Heart left ventricle (tissue), 16 donors: ENCODE results near the gene AEBP2. TPM values are rescaled to one million over a fixed set of nuclear protein-coding genes. Genes with fewer than 3 reads are reported as not detected.

Source experiments
- ATAC-seq, 4 donors: fragments of 200-7000 bp; cut with Tn5 transposase; one replicate each; pipeline ENCODE4 v1.9.1; 2020 to 2022; ENCODE audit warnings: moderate library complexity in 4 of 4, mild to moderate bottlenecking in 3 of 4, moderate number of reproducible peaks in 1 of 4
- DNase-seq, 5 donors: peaks; one replicate each; pipeline ENCODE4 v3.0.0-alpha.2; 2020
- H3K27ac ChIP-seq, 12 donors: fragments of 200-600 bp; sonication (generic) in 4 of 12; one replicate each; pipeline versions ENCODE4 v1.5.0 to v1.8.0; 2016 to 2022; ENCODE audit warnings: mild to moderate bottlenecking in 2 of 12
- H3K27me3 ChIP-seq, 9 donors: fragments of 200-600 bp; sonication (generic) in 2 of 9; one replicate each; pipeline versions ENCODE4 v1.5.1 to v1.8.0; 2016 to 2022; ENCODE audit warnings: mild to moderate bottlenecking in 3 of 9
- H3K36me3 ChIP-seq, 9 donors: fragments of 200-600 bp; sonication (generic) in 2 of 9; one replicate each; pipeline versions ENCODE4 v1.5.0 to v1.8.0; 2018 to 2022; ENCODE audit warnings: mild to moderate bottlenecking in 2 of 9
- H3K4me1 ChIP-seq, 12 donors: fragments of 200-600 bp; sonication (generic) in 4 of 12; one replicate each; pipeline versions ENCODE4 v1.5.0 to v1.8.0; 2016 to 2022; ENCODE audit warnings: mild to moderate bottlenecking in 3 of 12
- H3K4me3 ChIP-seq, 12 donors: fragments of 200-600 bp; sonication (generic) in 4 of 12; one replicate each; pipeline versions ENCODE4 v1.5.0 to v1.8.0; 2017 to 2022; ENCODE audit warnings: mild to moderate bottlenecking in 9 of 12, moderate library complexity in 4 of 12
- H3K9me3 ChIP-seq, 12 donors: fragments of 200-600 bp; sonication (generic) in 4 of 12; one replicate each; pipeline versions ENCODE4 v1.5.0 to v1.8.0; 2016 to 2022; ENCODE audit warnings: mild to moderate bottlenecking in 1 of 12
- POLR2A ChIP-seq, 2 donors: fragments of 450-650 bp; IDR thresholded peaks; one replicate each; pipeline ENCODE4 v1.6.1; 2017; ENCODE audit warnings: antibody characterized with exemption in 2 of 2, mild to moderate bottlenecking in 2 of 2, moderate library complexity in 2 of 2
- WGBS, 4 donors: extraction: QIAGEN DNeasy Blood & Tissue Kit in 2 of 4; methylation state at CpG; one replicate each; pipeline versions ENCODE4 v1.1.5 to v1.1.7; 2013 to 2018; 5-methylcytosine and 5-hydroxymethylcytosine counted together
- intact Hi-C, 10 donors: fragments of 100-400 bp; cut with DNase I; formaldehyde crosslinking; loops; one replicate each; pipeline versions ENCODE4 v1.11.1 to v1.14.2; 2022
- polyA plus RNA-seq, 2 donors: library from polyadenylated mRNA; stranded (reverse); fragments of 200-250 nt; gene quantifications; one replicate each; pipeline ENCODE4 v1.2.3, GENCODE V29; 2013
- total RNA-seq, 9 donors: library from RNA; depleted of rRNA in 2 of 9; stranded (reverse); fragments of >200 nt in 2 of 9; fragmentation: NEBNext Ultra II Directional in 3 of 9; extraction: Animal tissue kit (Norgen Biotek cat#: 25700) in 3 of 9; gene quantifications; one replicate each; pipeline versions ENCODE4 v1.1.0 to v1.2.4, GENCODE V29; 2016 to 2023
- TF ChIP-seq, protein P1 (sequence below), 12 donors: fragments of 200-600 bp; sonication (generic) in 4 of 12; IDR thresholded peaks; one replicate each; pipeline versions ENCODE4 v1.5.0 to v1.8.0; 2018 to 2022; ENCODE audit warnings: antibody characterized with exemption in 12 of 12, mild to moderate bottlenecking in 5 of 12
- donor health status: ischemic (EF 13 %, LVEDD 7.1; RV severe dilation, severe dysfunction).
- donor health status: healthy with polysubstance abuse.
- donor health status: DM: no; HTN: yes; CAD: no.
- donor health status: DM: no; HTN: no; CAD: no.
- donor health status: ischemic (EF 25% LVEDD 6.9; RV normal size, moderate dysfunction).
- donor health status: ischemic (EF 25% LVEDD 5.7; RV mildly dilated, moderate dysfunction).
- donor health status: healthy.
- donor health status: DM: yes; HTN: yes; CAD: no.
- donor health status: ischemic (EF 35%, LVEDD 5.7; RV mildly dilated, moderate dysfunction).
- donor health status: nonischemic (EF 11% LVEDD 7.7; RV severe dilation, severe dysfunction).
- donor health status: DM: yes; HTN: yes; CAD: no.
- donor health status: PGD.
- donor health status: ischemic (EF 29% LVEDD 5.4; RV normal size, mild dysfunction).
- donor health status: nonischemic (EF 23%, LVEDD 6.1; RV moderate dilation, normal function).

AEBP2 gene
- total and polyA plus RNA-seq, 11 donors = 7.6 to 36.5 (median 22.1) TPM

DNA sequence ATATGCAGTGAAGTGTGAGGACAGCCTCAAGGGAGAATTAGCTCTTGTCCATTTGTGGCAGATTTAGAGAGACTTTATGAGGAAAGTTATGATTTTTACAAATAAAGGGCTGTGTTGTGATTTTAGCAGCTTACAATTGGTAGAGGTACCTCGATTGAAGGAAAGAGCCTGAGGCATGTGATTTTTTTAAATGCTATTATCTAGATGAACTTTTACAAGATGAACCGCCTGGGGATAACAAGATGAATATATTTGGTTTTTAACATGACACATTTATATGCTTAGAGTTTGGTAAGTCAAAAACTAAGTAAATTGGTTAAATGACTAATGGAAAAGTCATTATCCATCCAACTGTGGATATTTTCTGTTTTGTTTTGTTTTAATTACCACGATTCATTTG, 52.6 kb downstream of the AEBP2 start:
- ATAC-seq = no peak
- 74 to 89% (median 85%) methylated on average over 3 of the region's 3 CpGs for WGBS, 4 donors
- TF ChIP-seq POLR2A (IDR thresholded peaks at IDR 0.05) = no peak
- TF ChIP-seq, protein P1, sequence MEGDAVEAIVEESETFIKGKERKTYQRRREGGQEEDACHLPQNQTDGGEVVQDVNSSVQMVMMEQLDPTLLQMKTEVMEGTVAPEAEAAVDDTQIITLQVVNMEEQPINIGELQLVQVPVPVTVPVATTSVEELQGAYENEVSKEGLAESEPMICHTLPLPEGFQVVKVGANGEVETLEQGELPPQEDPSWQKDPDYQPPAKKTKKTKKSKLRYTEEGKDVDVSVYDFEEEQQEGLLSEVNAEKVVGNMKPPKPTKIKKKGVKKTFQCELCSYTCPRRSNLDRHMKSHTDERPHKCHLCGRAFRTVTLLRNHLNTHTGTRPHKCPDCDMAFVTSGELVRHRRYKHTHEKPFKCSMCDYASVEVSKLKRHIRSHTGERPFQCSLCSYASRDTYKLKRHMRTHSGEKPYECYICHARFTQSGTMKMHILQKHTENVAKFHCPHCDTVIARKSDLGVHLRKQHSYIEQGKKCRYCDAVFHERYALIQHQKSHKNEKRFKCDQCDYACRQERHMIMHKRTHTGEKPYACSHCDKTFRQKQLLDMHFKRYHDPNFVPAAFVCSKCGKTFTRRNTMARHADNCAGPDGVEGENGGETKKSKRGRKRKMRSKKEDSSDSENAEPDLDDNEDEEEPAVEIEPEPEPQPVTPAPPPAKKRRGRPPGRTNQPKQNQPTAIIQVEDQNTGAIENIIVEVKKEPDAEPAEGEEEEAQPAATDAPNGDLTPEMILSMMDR (IDR thresholded peaks at IDR 0.05) = no peak
- no peaks in the 10 kb centered on the region for H3K27me3 ChIP-seq
- peaks cover 0 to 24% (median 12%) of the 10 kb centered on the region in 12 donors for H3K4me1 ChIP-seq
- peaks cover 0 to 32% (median 28%) of the 10 kb centered on the region in 9 donors for H3K36me3 ChIP-seq
- H3K9me3 ChIP-seq = no peaks in the 10 kb centered on the region
- intact Hi-C loops = no loop called here
- no peak overlapping the region for H3K4me3 ChIP-seq
- H3K27ac ChIP-seq = no peak overlapping the region
- DNase-seq = no peak

DNA sequence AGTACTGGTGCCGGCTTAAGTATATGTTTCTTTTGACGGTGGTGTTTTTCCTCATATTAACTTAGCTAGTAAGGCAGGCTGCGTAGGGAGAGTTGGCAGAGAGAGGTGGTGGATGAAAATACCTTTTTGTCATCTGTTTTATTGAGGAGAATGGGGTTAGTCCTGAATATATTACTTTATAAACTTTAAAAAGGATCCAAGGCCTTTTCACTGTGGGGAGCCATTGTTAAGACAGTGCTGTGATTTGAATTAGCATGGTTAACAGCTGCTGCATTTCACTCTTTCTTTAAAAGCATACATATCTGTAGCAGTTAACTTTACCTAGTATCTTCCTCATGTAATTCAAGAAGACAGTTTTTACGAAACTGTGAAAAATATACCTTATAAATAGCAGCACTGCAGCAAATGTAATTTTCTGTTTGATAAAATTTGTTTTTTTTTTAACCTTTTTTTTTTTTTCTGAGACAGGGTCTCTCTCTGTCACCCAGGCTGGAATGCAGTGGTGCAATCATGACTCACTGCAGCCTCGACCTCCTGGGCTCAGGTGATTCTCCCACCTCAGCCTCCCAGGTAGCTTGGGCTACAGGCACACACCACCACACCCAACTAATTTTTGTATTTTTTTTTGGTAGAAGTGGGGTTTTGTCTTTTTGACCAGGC, 57.1 kb downstream of the AEBP2 start:
- intact Hi-C loops = no loop called here
- ATAC-seq = no peak
- TF ChIP-seq POLR2A (IDR thresholded peaks at IDR 0.05) = no peak
- TF ChIP-seq, protein P1 (IDR thresholded peaks at IDR 0.05) = no peak
- Histone ChIP-seq H3K9me3 (no peaks in the 10 kb centered on the region), H3K4me1 (peaks cover 0 to 12% (median 3%) of the 10 kb centered on the region in 12 donors), H3K27me3 (no peaks in the 10 kb centered on the region), H3K36me3 (peaks cover 0 to 51% (median 48%) of the 10 kb centered on the region in 9 donors), H3K27ac (no peak overlapping the region), H3K4me3 (no peak overlapping the region)
- DNase-seq = no peak
- 90 to 96% (median 91%) methylated on average over 5 of the region's 5 CpGs for WGBS, 4 donors

DNA sequence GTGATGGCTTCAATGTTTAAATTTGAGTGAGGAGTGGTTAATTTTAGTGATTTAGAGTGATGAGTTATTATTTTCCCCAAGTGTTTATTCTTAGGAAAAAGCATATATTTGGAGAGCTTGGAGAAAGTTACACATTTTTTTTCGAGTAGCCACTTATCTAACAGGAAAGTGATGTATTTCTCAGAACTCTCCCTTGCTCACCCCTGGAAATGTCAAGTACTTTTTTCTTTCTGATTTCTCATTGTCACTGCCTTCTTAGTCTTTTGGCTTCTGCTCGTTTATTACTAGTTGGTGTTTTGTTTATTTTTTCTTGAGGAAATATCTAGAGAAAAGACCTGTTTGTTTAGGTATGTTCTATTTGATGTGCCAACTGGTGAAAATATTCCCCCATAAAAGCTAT, 58.8 kb downstream of the AEBP2 start:
- no peak overlapping the region for H3K4me3 ChIP-seq
- H3K27me3 ChIP-seq = no peaks in the 10 kb centered on the region
- H3K27ac ChIP-seq = no peak overlapping the region
- ATAC-seq (no peak), DNase-seq (no peak)
- no peaks in the 10 kb centered on the region for H3K9me3 ChIP-seq
- peaks cover 0 to 63% (median 56%) of the 10 kb centered on the region in 9 donors for H3K36me3 ChIP-seq
- TF ChIP-seq POLR2A (IDR thresholded peaks at IDR 0.05) = no peak
- TF ChIP-seq, protein P1 (IDR thresholded peaks at IDR 0.05) = no peak
- intact Hi-C loops = no loop called here
- peaks cover 0 to 4% (median 0%) of the 10 kb centered on the region in 12 donors for H3K4me1 ChIP-seq
- 55 to 65% (median 61%) methylated on average over 2 of the region's 2 CpGs for WGBS, 4 donors

DNA sequence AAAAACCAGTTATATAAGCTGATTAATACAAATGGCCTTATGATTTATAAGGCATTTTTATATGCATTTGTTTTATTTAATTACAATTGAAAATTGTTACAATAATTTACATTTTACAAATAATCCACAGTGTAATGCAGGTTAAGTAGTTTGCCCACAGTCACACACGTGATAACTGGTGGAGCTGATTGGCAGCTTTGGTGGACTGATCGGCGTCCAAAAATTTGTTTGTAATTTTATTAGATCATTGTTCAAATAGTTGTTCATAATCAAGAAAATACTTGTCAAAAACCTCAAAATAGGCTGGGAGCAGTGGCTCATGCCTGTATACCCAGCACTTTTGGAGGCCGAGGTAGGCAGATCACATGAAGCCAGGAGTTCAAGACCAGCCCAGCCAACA, 59.7 kb downstream of the AEBP2 start:
- DNase-seq (no peak), ATAC-seq (no peak)
- Histone ChIP-seq H3K27me3 (no peaks in the 10 kb centered on the region), H3K36me3 (peaks cover 0 to 61% (median 55%) of the 10 kb centered on the region in 9 donors), H3K4me1 (no peaks in the 10 kb centered on the region), H3K4me3 (no peak overlapping the region), H3K9me3 (no peaks in the 10 kb centered on the region), H3K27ac (no peak overlapping the region)
- 93 to 96% (median 94%) methylated on average over 4 of the region's 4 CpGs for whole genome bisulfite sequencing, 4 donors
- intact Hi-C loops = no loop called here
- TF ChIP-seq, protein P1 (IDR thresholded peaks at IDR 0.05) = no peak
- TF ChIP-seq POLR2A (IDR thresholded peaks at IDR 0.05) = no peak
